Activated CD4-positive, alpha-beta T cell treated with anti-CD3 and anti-CD28 coated beads, Interleukin-2, Interleukin-6, amounts not matched to agents 100 ng/mL and 50 ng/mL, durations not matched to agents 16 hours and 8 hours (primary cell): Measurements from ENCODE around the gene OR10H1.
A peak's percentile ranks its signal among the peaks of the same experiment; 100 is the strongest.
"Not testable (repeated sequence)": the region's sequence is repeated elsewhere in the genome, so short reads cannot be mapped to it uniquely, and the experiment has no call there.

Source experiments
- DNase-seq: peaks from one replicate; pipeline ENCODE4 v3.0.0-alpha.2; 2020

The OR10H1 gene

DNA sequence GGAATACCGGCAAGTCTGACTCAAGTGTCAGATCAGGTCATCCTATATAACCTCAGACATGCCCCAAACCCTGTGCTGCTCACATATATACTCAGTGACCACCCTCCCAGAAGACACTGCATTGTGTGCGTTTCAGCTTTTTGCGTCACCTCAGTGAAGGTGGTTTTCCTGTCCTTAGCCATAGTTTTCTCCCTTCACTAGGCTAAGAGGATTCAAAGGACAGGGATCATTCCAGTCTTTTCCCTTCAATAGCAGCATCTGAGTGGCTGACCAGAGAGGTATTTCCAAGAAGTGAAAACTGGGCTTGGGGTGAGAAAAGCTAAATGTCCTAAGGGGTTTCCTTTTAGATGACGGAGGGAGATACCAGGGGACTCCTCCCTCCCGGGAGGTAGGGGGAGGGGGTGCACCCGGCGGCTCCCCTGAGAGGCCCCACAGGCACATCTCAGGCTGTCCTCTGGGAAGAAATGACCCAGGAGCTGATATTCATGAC lies 12.7 kb upstream of the OR10H1 start:
- DNase-seq, result no peak

DNA sequence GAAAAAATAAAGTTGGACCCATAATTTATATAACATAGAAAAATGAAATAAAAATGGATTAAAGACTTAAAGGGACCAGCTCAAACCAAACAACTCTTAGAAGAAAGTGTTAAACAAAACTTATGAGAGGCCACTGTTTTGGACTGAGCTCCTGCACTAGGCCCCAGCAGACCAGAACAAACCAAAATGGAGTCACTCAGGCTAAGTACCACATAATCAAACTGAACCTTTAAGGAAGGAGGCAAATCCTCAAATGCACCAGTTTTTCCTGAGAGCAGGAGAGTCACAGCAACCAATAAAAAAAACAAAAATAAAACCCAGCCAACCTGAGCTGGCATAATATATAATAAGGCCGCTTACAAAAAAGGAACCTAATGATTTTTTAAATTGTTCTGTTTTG lies 10.3 kb upstream of the OR10H1 start:
- no peak for DNase-seq

DNA sequence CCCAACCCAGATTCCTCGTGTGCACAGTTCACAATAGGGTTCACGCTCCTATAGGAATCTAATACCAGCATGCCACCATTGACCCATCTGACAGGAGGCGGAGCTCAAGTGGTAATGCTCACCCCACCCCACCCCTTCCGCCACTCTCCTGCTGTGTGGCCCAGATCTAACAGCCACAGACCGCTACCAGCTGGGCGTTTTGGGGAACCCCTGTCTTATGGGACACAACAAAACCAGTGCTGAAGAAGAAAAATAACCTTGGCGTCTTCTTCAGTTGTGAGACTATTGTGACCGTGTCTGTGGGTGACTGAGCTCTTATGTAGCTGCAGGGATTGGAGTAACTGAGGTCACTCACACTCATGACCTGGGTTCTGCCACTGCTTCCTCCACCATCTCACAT lies 5.2 kb upstream of the OR10H1 start:
- no peak for DNase-seq

DNA sequence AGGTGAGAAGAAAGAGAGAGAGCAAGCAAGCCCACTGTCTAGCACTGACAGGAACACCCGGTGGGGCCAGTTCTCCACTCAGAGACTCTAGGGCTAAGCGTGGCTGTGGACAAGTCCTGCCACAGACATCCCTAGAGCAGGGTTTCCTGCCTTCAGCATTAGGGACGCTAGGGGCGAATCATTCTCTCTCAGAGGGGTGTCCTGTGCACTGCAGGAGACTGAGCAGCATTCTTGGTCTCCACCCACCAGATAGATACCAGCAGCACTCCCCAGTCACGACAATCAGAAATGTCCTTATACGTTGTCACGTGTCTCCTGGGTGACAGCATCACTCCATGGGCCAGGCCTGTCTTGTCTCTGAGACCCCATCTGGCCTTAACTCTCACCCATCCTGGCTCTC lies 1.5 kb downstream of the OR10H1 start:
- DNase-seq, result no peak

DNA sequence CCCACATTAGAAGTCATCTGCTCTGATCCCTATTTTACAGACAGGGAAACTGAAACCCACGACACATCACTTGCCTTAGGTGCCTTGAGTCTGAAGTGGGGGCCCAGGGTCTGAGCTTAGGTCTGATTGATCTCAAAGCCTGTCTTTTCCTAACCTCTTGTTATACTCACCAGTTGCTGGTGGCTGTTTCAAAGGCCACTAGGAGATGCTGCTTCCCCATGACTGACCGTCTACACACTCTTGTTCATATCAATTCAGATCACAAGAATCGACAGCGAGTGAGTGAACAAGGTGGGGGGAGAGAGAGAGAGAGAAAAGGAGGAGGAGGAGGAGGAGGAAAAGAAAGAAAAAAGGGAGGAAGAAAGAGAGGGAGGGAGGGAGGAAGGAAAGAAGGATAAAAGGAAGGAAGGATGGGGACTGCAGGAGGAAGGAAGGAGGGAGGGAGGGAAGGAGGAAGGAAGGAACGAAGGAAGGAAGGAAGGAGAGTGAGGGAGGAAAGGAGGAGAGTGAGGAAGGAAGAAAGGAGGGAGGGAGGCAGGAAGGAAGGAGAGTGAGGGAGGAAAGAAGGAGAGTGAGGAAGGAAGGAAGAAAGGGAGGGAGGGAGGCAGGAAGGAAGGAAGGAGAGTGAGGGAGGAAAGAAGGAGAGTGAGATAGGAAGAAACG lies 3.3 kb downstream of the OR10H1 start:
- DNase-seq, result peak; percentile 10

DNA sequence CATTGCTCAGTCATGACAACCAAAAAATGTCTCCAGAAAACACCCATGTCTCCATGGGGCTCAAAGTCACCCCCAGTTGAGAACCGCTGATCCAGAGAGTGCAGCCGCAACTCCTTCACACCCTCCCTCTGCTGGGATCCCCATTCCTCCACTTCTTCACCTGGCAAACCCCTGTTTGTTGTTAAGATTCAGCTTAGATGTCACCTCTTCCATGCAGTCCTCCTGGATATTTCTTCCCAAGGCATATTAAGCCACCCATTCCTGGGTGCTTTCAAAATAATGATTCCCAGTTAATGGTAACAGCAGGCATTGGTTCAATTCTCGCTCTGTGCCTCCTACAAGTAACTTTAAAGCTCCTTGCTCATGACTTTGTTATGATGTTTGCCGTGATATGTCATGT lies 4.0 kb downstream of the OR10H1 start:
- DNase-seq, result no peak

DNA sequence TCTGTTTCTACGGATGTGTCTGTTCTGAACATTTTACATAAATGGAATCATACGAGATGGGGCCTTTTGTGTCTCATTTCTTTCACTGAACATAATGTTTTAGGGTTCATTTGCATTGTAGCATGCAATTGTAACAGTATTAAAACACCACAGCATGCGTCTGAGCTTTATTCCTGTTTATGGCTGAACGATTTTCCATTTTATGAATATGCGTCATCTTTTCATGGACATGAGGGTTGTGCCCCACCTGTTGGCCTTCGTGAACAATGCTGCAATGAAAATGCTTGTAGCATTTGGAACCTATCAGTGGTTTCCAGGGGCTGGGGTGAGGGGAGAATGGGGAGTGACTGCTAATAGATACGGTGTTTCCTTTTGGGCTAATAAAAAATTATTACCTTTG lies 5.1 kb downstream of the OR10H1 start:
- no peak for DNase-seq

DNA sequence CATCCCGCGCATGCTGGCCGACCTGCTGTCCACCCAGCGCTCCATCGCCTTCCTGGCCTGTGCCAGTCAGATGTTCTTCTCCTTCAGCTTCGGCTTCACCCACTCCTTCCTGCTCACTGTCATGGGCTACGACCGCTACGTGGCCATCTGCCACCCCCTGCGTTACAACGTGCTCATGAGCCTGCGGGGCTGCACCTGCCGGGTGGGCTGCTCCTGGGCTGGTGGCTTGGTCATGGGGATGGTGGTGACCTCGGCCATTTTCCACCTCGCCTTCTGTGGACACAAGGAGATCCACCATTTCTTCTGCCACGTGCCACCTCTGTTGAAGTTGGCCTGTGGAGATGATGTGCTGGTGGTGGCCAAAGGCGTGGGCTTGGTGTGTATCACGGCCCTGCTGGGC lies 21.2 kb downstream of the OR10H1 start:
- DNase-seq, result not testable (repeated sequence)

DNA sequence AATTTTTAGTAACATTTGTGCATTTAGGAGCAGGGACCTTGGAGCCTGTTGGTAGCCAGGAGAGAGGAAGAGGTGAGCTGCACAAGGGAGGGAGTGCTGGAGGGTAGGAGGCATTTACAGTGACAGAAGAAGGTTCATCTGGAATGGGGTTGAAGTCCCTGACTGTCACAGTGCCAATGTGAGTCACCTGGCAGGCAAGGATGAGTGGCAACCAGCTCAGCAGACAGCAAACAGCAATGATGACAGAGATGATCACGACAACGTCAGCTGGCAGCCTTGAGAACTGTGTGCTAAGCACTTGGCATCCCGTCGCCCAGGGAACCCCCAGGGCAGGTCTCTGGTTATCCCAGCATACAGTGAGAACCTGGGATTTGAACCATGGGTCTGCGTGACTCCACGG lies 25.4 kb downstream of the OR10H1 start:
- no peak for DNase-seq

DNA sequence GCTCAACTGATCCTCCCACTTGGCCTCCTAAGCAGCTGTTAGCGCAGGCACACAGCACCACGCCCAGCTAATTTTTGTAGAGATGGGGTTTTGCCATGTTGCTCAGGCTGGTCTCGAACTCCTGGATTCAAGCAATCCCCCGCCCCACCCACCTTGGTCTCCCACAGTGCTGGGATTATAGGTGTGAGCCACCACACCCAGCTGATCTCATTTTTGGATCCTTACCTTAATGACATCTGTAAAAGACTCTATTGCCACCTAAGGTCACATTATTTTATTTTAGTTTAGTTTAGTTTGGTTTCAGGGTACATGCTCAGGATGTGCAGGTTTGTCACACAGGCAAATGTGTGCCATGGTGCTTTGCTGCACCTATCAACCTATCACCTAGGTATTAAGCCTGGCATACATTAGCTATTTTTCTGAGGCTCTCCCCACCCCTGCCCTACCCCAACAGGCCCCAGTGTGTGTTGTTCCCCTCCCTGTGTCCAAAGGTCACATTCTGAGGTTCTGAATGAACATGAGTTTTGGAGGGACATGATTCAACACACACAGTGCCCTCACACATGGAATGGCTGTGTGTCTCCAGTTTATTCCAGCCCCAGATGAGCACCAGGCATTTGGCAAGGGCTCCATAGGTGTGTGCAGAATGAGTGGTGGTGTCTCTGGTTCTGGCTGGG lies 26.7 kb downstream of the OR10H1 start:
- DNase-seq, result no peak

DNA sequence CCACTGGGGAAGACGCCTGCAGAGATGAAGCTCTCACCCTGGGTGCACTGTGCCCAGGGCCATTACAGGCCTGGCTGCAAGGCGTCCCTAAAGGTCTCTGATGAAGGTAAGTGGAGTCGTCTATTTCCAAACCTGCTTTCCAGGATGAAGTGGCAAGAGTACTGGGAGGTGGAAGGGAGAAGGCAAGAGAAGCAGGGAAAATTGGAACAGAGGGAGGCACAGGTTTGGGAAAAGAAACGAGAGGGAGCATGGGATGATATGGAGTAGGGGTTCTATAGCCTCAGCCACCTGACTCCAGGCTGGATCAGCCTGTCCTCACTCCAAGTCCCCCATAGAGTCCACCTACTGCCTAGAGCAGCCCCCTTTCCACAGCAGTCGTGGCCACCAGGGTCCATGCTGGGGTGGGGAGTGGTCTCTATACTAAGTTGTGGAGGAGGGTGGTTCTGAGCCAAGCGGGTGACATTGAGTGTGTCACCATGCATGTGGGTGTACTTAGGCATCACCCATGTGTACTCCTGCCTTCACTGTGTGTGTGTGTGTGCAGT lies 27.8 kb downstream of the OR10H1 start, which contains the start of gene OR10H5:
Gene OR10H5 (plus strand): TSS at position 51 of the 545 bp plus-strand sequence. CDS start 6,388 bp downstream, outside the sequence.
- DNase-seq, result no peak

DNA sequence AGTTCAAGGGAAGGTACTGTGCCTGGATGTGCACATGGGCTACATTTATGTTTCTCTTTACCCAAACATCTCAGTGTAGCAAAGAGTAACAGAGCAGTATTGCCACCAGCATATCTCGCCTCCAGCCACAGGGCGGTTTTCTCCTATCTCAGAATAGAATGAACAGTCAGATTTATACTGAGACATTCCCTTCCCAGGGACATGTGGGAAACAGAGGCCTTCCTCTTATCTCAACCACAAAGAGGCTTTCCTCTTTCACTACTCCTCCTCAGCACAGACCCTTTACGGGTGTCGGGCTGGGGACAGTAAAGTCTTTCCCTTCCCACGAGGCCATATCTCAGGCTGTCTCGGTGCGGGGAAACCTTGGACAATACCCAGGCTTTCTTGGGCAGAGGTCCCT lies 32.6 kb downstream of the OR10H1 start:
- not testable (repeated sequence) for DNase-seq

DNA sequence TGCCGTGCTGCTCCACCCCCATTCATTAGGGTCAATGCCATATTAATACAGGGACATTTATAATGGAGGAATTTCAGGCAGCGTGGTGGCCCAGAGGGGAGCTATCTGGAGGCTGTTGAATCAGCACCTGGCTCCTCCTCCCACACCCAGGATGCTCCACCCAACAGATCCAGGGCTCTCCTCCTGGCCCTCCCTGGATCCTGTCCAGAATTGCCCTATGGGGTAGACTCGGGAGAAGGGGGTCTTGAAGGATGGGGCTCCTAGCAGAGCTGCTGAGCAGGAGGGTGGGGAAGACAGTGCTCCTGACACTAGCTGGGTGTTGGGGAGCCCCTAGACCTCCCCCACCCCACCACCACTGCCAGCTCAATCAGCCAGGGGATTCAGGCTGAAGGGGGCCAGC lies 33.3 kb downstream of the OR10H1 start:
- no peak for DNase-seq

DNA sequence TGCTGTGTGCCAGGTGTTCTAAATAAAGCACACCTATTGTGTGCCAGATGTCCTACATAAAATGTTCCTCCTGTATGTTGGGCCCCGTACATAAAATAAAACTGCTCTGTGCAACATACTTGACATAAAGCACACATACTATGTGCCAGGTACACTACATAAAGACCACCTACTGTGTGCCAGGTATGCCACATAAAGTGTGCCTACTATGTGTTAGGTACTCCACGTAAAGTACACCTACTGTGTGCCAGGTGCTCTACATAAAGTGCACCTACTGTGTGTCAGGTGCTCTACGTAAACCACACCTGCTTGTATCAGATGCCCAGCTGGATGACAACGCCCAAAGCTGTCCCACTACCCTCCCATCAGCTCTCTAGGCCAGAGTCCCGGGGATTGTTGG lies 33.8 kb downstream of the OR10H1 start:
- no peak for DNase-seq

DNA sequence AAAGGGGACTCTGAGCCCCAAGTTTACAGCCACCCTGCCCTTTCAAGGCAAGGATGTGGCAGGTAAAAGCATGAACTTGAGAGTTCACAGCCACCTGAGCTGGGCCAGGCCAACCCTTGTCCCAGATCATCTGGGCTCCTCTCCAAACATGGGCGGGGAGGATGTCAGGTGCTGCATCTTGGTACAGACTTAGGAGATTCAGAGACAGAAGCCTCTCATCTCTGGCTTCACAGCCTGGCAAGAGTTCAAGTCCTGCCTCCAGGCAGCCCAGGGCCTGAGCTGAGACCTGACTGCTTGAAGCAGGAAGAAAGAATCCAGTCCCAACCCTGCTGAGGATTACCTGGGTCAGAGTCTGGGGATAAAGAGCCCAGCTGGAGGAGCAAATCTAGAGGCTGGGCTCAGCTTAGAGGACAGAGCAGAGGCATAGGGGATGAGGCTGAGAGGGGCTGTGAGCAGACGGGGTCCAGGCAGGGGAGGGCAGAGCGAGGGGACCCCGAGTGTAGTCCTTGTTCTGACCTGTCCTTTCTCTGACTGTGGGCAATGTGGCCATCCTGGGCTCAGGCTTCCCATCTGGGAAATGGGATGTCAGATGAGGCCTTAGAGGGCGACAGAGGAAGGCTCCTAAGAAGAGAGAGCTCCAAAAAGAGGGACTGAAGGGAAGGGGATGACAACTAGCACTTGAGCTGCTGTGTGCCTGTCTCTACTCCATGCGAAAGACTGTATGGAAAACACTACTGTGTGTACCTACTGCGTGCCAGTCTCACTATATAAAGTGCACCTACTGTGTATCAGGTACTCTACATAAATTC lies 34.6 kb downstream of the OR10H1 start:
- no peak for DNase-seq

DNA sequence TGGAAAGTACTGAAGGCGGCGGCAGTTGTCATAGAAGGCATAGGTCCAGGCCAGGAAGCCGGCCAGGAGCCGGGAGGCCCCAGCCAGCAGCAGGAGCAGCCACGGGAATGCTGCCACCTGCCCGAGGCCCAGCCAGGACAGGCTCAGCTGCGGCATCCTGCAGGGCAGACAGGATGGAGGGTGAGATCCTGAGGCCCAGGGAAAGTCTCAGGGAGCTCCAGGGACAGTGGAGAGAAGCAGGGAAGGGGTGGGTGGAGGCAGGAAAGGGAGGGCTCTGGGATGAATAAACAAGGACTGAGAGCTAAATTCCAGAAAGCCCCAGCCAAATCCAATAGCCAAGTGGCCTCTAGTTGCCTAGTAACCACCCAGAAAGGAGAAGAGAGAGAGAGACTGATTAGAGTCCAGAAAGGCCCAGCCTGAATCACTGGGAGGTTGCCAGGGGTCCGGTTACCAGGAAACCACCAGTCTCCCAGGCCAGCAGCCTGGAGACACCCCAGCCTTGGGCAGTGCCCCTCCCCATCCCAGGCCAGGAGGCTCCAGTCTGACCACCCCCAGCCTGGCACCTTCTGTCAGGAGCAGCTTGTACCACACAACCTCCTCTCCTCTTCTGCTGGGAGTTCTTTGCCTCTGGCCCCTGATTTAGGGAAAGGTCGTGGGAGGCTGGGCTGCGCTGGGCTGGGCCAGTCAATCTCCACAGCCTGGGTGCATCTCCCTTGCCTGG lies 35.5 kb downstream of the OR10H1 start:
- DNase-seq, result no peak

DNA sequence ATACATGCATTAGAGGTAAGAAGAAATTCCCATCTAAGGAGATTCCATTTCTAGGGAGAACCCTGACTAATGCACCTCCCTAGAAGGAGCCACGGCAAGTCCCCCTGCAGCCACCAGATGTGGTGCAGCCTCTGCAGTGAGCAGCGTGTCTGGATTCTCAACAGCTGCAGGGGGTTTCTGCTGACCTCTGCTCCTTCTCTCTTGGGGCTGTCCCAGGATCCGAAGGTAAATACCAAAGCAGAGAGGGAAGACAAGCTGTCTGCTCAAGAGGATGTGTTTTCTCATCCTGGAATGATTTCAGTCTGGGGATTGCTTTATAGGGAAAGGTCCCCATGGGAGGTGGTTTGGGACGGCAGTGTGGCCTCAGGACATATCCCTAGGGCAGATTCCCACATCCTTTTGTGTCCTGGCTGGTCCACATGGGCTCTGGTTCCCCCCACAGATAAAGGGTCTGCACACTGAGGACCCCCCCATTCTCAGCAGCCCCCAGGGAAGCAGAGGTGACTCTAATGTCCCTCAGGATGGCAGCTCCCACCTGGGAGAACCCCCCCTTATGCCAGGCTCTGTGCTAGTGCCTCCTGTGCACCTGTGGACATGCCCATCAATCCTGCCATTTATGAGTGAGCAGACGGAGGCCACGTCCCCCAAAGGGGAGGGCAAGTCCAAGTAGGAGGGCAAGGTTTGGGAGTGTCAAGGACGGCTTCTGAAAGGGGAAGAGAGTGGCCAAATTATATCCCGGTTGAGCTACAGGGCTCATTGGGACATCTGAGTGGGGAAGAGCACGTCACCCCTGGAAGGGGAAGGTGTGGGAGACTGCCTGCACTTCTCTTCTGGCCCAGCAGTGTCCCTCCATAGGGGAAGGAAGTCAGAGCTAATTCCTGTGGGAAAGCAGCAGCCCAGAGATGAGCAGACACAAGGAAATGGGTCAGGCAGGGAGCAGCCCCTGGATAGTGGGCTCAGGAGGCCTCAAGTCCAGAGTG lies 38.2 kb downstream of the OR10H1 start:
- no peak for DNase-seq

DNA sequence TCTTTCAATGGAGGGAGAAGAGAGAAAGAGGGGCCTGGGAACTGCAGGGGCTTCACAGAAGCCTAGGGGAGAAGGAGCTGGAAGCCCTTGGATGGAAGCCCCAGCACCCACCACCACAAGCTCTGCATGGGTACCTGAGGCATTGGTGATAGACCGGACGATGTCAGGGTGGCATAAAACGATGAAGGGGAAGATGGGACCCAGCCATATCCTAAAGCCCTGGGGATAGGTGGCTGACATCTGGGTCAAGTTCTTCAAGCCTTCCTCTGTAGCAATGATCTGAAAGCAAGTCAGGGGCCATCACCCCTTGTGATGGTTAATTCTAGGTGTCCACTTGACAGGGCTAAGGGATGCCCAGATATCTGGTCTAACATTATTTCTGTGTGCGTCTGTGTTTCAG lies 39.2 kb downstream of the OR10H1 start:
- DNase-seq, result no peak

DNA sequence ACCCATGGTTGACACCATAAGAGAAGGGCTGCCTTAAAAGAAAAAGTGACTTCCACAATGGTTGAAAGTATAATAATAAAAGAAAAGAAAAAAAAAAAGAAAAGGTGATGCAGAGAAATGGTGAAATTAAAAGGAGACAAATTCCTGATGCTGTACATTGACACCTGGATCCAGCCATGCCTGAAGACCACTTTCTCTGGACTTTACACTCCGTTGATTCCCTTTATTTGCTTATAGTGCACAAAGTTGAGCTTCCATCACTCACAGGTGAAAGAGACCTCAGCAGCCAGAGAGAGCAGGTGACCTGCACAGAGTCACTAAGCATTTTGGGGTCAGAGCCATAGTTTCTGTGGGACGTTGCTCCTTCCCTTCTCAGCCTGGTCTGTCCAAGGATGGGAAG lies 40.2 kb downstream of the OR10H1 start:
- no peak for DNase-seq

DNA sequence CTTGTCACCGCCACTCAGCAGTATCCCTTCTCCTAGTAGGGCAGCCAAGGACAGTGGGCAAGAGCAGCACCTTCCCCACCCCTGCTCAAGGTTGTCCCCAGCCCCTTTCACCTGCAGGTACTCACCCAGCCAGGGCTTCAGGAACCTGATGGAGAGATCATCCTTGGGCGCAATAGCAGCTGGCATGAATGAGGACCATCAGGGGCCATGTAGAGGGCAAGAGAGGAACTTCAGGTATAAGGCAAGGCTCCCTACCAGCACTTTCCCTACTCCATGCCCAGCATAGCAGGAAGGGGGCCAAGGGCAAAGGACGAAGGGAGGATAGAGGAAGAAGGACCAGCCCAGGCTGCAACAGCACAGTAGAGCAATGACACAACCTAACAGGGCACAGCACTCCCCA lies 41.3 kb downstream of the OR10H1 start:
- DNase-seq, result not testable (repeated sequence)

DNA sequence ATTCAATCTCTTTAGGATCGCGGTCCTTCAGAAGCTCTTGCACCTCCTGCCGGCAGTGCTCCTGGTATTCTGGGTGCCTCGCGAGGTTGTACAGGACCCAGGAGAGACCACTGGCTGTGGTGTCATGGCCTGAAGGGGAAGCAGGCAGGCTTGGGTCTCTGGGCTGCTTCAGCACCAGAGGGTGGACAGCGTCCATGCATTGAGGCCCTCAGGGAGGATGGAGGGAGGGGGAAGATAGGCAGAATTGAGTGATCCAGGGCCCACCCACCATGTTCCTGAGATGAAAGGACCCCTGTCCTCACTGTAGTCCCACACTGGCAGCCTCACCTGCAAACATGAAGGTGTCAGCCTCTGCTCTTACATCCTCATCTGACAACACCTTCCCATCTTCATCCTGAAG lies 45.9 kb downstream of the OR10H1 start:
- DNase-seq, result no peak
